NCI-H524 treated with DMSO at 0.1 percent for 48 hours (cell line): ENCODE measurements around the gene HDDC3.

Experiments
- DNase-seq: peaks from one replicate; lab custom pipeline; 2025; lab: John Stamatoyannopoulos, UW

Gene HDDC3, protein sequence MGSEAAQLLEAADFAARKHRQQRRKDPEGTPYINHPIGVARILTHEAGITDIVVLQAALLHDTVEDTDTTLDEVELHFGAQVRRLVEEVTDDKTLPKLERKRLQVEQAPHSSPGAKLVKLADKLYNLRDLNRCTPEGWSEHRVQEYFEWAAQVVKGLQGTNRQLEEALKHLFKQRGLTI

GRCh38 chr15:90931828-90932659 lies at the start of gene HDDC3:
HDDC3 (minus strand) TSS chr15:90932549; CDS start chr15:90932540, 9 bp downstream.
- DNase-seq, result peak; percentile 45

DNA sequence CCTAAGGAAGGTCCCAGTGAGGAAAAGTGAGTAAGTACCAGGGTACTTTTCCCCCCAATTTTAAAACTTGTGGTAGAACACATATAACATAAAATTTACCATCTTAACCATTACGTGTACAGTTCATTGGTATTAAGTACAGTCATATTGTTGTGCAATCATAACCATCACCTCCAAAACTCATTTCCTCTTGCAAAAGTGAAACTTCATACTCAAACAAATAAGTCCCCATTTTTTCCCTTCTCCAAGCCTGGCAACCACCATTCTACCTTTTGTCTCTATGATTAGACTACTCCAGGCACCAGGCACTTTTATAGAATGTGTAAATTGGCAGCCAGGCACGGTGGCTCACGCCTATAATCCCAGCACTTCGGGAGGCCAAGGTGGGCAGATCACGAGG lies 49.8 kb upstream of the HDDC3 start:
- DNase-seq, result no peak

DNA sequence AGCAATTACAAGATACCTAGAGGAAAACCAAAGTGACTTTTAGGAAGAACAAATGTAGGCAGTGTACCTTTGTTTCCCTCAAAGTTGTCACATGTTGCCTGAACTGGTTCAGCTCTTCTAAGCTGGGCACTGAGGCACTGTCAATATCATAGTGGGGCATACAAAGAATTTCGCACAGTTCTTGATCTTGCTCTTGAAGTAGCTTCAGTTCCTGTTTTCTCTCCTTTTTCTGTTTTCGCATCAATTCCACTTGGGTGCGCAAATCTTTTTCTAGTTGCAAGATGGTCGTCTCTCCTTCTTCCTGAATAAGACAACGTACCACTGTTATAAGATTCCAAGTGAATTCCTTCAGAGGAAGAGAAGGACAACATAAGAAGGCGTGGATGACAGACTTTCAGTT lies 49.3 kb upstream of the HDDC3 start:
- no peak for DNase-seq

GRCh38 chr15:90979582-90979981 lies 47.2 kb upstream of the HDDC3 start:
- DNase-seq, result no peak

- DNase-seq, result no peak
Observed at GRCh38 chr15:90974216-90974615, 41.9 kb upstream of the HDDC3 start.

- no peak for DNase-seq
Observed at GRCh38 chr15:90972133-90972532, 39.8 kb upstream of the HDDC3 start.

GRCh38 chr15:90970274-90970673 lies 37.9 kb upstream of the HDDC3 start:
- no peak for DNase-seq

- DNase-seq, result no peak
Observed at GRCh38 chr15:90968434-90968833, 36.1 kb upstream of the HDDC3 start.

DNA sequence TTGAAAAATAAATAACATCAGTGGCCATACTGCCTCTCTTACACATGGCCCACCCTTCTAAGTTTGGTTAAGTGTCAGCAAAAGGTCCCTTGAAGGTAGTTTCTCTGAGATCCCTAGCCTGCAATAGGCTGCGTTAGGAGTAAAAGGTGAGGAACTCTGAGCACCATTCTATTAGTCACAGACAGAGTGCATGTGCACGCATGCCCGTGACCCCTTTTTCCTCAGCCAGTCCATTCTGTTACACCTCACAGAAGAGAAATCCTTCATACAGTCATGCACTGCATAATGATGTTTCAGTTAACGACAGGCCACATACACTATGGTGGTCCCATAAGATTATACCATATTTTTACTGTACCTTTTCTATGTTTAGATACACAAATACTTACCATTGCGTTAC lies 34.9 kb upstream of the HDDC3 start:
- DNase-seq, result no peak

- DNase-seq, result no peak
Observed at GRCh38 chr15:90966262-90966661, 33.9 kb upstream of the HDDC3 start.

GRCh38 chr15:90962021-90962420 lies 29.7 kb upstream of the HDDC3 start:
- no peak for DNase-seq

- no peak for DNase-seq
Observed at GRCh38 chr15:90960298-90961091, 28.1 kb upstream of the HDDC3 start.

GRCh38 chr15:90959894-90960293 lies 27.5 kb upstream of the HDDC3 start:
- no peak for DNase-seq

GRCh38 chr15:90959028-90959595 lies 26.8 kb upstream of the HDDC3 start:
- no peak for DNase-seq

GRCh38 chr15:90957791-90958190 lies 25.4 kb upstream of the HDDC3 start:
- no peak for DNase-seq

- DNase-seq, result no peak
Observed at GRCh38 chr15:90957031-90957790, 24.9 kb upstream of the HDDC3 start.

DNA sequence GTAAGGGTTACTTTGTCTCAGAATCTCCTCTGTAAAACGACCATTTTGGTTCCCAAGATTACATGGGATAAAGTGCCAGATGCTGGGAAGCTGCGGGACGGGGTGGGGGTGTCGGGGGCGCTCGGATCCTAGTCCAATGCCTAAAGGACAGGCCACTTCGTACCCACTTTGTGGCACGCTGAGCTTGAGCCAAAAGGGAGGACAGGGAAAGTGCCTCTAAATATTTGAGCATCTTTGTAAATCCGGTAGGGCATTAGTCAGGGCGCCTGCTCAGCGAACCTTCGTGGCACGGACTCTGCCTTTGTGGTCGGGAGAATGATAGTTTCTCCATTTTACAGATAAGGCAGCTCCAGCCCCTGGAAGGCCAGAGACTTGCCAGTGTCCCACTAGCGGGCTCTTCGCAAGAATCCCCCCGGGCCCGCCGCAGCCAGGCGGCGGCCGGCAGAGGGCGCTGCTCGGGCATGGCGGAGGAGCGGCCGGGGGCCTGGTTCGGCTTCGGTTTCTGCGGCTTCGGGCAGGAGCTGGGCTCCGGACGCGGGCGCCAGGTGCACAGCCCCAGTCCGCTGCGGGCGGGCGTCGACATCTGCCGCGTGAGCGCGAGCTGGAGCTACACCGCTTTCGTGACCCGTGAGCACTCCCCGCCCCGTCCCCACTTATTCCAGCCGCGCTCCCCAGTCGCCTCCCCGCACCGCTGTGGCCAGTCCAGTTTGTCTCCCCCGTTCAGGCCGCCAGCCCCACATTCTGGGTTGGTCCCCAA lies 24.1 kb upstream of the HDDC3 start:
- DNase-seq, result peak; percentile 13

- DNase-seq, result no peak
Observed at GRCh38 chr15:90955624-90956273, 23.4 kb upstream of the HDDC3 start.

DNA sequence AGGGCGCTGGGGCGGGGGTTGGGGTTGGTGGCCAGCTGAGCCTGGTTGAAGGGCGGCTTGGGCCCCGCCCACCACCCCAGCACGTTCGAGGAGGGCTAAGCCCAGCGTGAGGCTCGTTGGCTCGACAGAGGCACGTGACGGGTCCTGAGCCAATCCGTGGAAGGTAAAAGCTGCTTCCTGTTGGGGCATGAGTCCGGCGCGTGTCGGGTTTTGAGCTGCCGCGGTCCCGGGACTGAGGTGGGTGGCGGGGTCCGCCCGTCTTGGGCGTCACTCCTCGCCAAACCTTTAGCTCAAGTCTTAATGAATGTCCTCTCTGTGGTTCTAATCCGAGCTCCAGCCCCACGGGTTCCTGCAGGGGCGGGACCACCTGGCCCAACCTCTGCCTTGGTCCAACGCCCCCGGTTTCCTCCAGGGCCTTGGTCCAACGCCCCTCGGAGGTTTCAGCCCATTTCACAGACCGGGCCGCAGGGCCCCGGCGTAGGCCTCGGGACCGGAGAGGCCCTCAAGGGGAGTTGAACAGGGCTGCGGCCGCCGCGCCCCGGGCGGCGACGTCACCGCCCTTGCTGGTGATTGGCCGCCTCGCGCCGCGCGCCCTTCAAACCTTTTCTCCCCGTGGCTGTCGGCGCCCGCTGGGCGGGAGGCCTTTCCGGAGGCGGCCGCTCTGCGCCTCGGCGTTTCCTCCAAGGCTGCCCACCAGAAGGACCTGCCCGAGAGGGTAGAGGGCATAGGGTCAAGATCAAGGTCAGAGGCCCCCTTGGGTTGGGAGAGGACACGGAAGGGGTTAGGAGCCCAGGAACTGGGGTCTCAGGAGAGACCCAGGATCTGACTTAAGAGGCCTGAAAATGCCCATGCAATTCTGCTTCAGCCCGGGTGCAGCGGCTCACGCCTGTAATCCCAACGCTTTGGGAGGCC lies 22.6 kb upstream of the HDDC3 start, which contains the start of gene RCCD1:
RCCD1 (plus strand) TSS at position 173 of the 912 bp plus-strand sequence. CDS start 1,851 bp downstream, outside the sequence.
- DNase-seq, result peak; percentile 81
